ENCODE results near the gene PRR20G.
"Not testable (repeated sequence)": the region's sequence is repeated elsewhere in the genome, so short reads cannot be mapped to it uniquely, and the experiment has no call there.

Gene PRR20G

GRCh38 chr3:127287840-127288239 is at the start of gene PRR20G:
TSS of gene PRR20G (minus strand) at chr3:127288046. CDS start at chr3:127287365, 681 bp downstream.
- no peak for DNase-seq (ENCODE audit: extremely low read depth in 1 of 2, low read depth in 1 of 2)

DNA sequence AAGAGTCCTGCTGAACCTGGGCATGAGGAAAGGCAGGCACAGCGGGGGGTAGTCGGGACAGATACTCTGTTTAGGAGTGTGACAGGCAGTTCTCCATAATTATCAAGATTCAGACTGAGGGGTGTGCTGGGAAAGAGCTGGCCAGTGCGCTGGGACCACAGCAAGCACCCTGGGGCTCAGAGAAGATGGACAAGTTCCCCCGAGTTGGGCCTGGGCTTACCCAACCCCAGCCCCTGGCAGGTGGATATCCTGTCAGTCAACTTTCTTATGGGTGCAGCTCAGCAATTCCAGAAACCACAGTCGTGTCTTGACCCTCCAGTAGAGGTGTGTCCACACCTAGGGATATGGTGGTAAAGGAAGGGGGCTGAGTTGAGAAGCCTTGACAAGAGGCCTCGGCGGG is 49.2 kb upstream of the PRR20G start:
- DNase-seq (ENCODE audit: extremely low read depth in 1 of 2, low read depth in 1 of 2): no peak

- no peak for DNase-seq (ENCODE audit: extremely low read depth in 1 of 2, low read depth in 1 of 2)
Measured at GRCh38 chr3:127336101-127336500, 48.3 kb upstream of the PRR20G start.

GRCh38 chr3:127330385-127330784 is 42.5 kb upstream of the PRR20G start:
- no peak for DNase-seq (ENCODE audit: extremely low read depth in 1 of 2, low read depth in 1 of 2)

GRCh38 chr3:127329631-127330285 is 41.9 kb upstream of the PRR20G start:
- DNase-seq (ENCODE audit: extremely low read depth in 1 of 2, low read depth in 1 of 2): no peak

DNA sequence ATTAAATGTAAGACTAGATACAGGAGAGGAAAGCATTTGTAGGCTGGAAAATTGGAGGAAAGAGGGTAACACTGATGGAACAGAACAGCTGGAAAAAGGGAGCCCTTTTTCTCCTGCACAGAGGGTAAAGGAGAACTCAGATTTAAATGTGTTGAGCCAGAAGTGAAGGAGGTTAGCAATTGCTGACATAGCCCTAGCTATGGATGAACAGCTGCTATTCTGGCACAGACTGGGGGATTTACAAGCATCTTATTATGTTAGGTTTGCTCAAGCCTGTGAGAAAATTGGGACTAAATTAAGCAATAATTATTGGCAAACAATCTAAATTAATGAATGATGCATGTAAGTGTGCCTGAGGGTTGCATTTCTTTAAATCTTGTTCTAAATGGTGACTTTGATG is 40.6 kb upstream of the PRR20G start:
- no peak for DNase-seq (ENCODE audit: extremely low read depth in 1 of 2, low read depth in 1 of 2)

DNA sequence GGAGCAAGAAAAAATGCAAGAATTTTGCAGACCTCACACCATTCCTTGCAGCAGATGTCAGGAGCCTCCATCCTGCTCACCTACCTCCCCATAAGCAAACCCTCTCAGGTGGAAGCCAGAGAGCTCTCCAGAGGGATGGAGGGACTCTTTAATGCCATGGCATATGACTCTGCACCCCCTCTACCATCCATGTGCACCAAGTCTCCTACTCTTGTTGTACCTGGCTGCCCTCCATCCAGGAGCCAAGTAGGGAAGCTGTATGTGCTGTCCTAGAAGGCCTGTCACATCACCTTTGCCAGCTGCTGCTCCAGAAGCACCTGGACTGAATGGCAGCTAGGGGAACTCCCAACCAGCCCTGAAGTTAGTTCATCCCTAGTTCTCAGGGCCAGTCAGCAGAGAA is 38.5 kb upstream of the PRR20G start:
- no peak for DNase-seq (ENCODE audit: extremely low read depth in 1 of 2, low read depth in 1 of 2)

DNA sequence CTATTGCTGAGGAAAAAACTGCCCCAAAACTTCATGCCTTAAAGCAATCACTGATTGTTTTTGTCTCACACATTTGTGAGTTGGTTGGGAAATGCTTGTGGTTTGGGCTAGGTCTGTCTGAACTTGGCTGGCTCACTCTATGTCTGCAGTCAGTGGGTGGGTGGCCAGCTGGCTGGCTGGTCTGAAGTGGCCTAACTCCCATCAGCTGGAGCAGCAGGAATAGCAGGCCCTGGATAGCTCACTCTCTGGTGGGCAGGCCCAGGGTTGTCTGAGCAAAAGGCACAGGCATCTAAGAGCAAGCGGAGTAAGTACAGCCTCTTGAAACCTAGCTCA is 37.7 kb upstream of the PRR20G start:
- DNase-seq (ENCODE audit: extremely low read depth in 1 of 2, low read depth in 1 of 2): no peak

GRCh38 chr3:127324913-127325628 is 37.2 kb upstream of the PRR20G start:
- no peak for DNase-seq (ENCODE audit: extremely low read depth in 1 of 2, low read depth in 1 of 2)

DNA sequence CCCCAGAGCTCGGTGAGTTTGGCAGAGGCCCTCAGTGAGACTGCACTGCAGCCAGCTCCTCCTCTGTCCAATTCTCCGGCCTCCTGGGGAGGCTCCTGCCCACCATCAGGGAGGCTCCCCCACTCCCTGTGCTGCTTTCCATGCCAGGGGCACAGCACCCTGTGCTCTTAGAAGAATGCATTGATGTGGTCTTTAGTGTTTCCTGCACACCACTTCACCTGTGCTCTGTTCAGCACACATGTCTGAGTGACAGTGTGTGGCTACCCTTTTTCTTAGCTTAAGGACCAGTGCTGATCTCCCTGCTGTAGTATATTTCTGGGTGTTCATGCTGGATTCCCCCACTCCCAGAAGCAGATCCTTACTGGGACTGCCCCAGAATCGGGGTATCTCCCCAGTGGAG is 36.2 kb upstream of the PRR20G start:
- no peak for DNase-seq (ENCODE audit: extremely low read depth in 1 of 2, low read depth in 1 of 2)

- no peak for DNase-seq (ENCODE audit: extremely low read depth in 1 of 2, low read depth in 1 of 2)
Measured at GRCh38 chr3:127323581-127323980, 35.7 kb upstream of the PRR20G start.

GRCh38 chr3:127321371-127321770 is 33.5 kb upstream of the PRR20G start:
- no peak for DNase-seq (ENCODE audit: extremely low read depth in 1 of 2, low read depth in 1 of 2)

GRCh38 chr3:127320529-127321121 is 32.8 kb upstream of the PRR20G start:
- no peak for DNase-seq (ENCODE audit: extremely low read depth in 1 of 2, low read depth in 1 of 2)

DNA sequence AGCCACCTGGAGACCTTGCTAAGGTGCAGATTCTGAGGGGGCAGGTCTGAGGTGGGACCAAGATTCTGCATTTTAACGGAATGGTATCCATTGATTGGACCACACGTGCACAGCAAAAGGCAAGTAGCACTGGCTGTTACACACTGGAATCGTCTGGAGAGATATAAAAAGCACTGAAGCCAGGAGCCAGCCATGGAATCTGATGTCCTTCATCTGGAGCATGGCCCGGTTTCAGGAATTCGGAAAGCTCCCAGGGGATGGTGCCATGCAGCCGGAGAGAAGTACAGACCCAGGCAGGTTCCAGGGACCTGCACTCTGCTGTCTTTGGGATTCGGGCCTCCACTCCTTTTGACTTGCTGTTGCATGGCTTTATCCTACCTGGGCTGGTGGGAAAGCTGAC is 28.8 kb upstream of the PRR20G start:
- no peak for DNase-seq (ENCODE audit: extremely low read depth in 1 of 2, low read depth in 1 of 2)

DNA sequence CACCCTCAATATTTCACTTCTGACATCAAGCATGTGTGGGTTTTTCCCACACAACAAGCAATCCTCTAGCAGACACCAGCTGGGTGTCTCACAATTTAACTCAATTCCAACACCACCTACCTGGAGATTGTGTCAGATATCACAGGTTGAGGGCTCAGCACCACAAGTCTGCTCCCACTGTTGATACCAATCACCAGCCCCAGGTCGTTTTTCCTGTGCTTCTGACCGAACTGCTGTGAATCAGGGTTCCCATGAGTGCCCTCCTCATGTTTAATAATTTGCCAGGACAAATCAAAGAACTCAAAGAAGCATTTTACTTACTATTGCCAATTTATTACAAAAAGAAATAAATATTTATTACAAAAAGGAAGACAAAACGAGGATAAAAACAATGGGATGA is 25.0 kb upstream of the PRR20G start:
- DNase-seq (ENCODE audit: extremely low read depth in 1 of 2, low read depth in 1 of 2): no peak

- DNase-seq (ENCODE audit: extremely low read depth in 1 of 2, low read depth in 1 of 2): not testable (repeated sequence)
Measured at GRCh38 chr3:127308821-127309220, 21.0 kb upstream of the PRR20G start.

GRCh38 chr3:127307916-127308315 is 20.1 kb upstream of the PRR20G start:
- no peak for DNase-seq (ENCODE audit: extremely low read depth in 1 of 2, low read depth in 1 of 2)

DNA sequence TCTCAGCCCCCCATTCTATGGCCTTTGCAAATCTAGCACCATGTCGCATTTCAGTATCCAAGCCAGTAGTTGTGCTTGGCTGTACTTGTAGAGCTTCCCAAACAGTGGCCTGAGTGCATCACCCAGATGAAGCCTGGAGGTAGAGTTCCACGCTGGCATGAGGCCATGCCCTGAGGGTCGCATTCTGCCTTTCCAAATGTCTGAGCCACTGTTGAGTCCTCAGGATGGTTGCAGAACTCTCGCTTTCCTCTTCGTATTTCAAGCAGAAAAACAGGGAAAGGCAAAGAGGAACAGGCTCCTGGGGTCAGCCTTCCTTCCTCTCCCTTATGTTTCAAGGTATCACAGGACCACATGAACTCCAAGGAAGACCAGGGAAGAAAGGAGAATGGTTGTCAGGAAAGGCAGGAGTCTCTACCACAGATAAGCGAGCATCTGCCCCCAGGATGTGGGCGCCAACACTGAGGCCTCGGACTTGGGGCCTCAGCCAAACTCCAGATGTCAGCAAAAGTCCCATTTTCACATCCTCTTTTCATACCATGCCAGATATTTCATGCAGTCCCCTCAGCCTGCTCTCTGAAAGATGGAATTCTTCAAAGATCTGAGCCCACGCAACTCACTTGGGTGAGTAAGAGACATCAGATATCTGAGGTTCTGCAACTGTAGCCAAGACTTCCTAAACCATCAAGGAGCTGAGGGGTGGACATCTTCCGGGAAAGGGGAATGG is 19.4 kb upstream of the PRR20G start:
- DNase-seq (ENCODE audit: extremely low read depth in 1 of 2, low read depth in 1 of 2): no peak

- no peak for DNase-seq (ENCODE audit: extremely low read depth in 1 of 2, low read depth in 1 of 2)
Measured at GRCh38 chr3:127306361-127307111, 18.7 kb upstream of the PRR20G start.

DNA sequence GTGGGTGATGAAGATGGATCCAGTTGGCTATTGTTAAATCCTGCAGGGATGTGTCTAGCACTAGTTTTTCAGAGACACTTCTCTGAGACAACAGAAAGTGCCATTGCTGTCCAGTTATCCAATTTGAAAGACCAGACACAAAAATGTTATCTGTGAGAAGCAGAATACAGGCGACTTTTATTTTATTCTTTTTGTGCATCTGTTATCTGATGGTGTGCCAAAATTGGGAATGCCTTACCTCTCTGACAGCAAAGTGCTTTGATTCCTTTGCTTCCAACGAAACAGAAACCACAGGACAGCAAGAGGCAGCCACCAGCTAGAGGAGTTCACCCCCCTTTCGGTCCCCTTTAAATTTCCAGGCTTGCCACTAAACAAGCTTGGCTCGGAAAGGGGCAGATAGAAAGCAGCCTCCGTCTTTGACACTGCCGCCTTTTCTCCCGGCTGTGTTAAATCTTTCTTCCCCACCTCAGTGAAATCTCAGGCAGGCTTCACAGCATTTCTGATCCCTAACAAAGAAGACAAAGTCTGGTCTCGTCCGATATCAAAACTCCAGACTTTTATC is 17.7 kb upstream of the PRR20G start:
- no peak for DNase-seq (ENCODE audit: extremely low read depth in 1 of 2, low read depth in 1 of 2)

Data from activated CD8-positive, alpha-beta memory T cell treated with anti-CD3 and anti-CD28 coated beads for 1 hour (primary cell).